HCT116 (cell line): ENCODE measurements around the gene SNRPA1. TPM values are rescaled to one million over a fixed set of nuclear protein-coding genes. Genes with fewer than 3 reads are reported as not detected.

Experiments used
- ATAC-seq: fragments of 200-7000 bp; cut with Tn5 transposase; 2 replicates; pipeline ENCODE4 v1.9.1; 2020; ENCODE audit warnings: mild to moderate bottlenecking, moderate library complexity
- BruUV-seq: library from RNA; stranded (reverse); fragments of 400-500 nt; replicated peaks from 2 replicates; lab custom pipeline; 2021; lab: Mats Ljungman, UMichigan
- CTCF ChIA-PET: fragments of 300-600 bp; sonication (Branson Sonifier 250); formaldehyde crosslinking; loops from one replicate; lab custom pipeline; 2021; ENCODE audit warnings: antibody characterized with exemption; lab: Charles Lee
- POLR2A ChIA-PET: fragments of 300-600, 350-600 bp; sonication (Branson Sonifier 250); formaldehyde crosslinking; loops from one replicate; lab custom pipeline; 2021; ENCODE audit warnings: antibody characterized with exemption; lab: Charles Lee
- RAD21 ChIA-PET, 2 experiments: fragments of 300-600 bp; sonication (Branson Sonifier 250); formaldehyde crosslinking; loops; one replicate each; lab custom pipeline; 2023; ENCODE audit warnings: low total read pairs in 2 of 2; ENCODE audit not compliant: uncharacterized antibody in 2 of 2, unreplicated experiment in 2 of 2, low non-redundant PET in 1 of 2; lab: Charles Lee
- DNase-seq: peaks from one replicate; pipeline ENCODE4 v3.0.0-alpha.2; 2010; ENCODE audit warnings: low read depth, low spot score
- H2AFZ ChIP-seq: fragments of 200-600 bp; shearing (Covaris generic), sonication (generic); 2 replicates; pipeline ENCODE4 v1.6.1; 2017; ENCODE audit warnings: low read depth, mixed run types, mixed read lengths, antibody characterized with exemption, low read length; ENCODE audit not compliant: poor library complexity, severe bottlenecking
- H3K27ac ChIP-seq: 2 replicates; pipeline ENCODE4 v1.5.1; 2012; ENCODE audit warnings: low read depth, low read length
- H3K27me3 ChIP-seq: fragments of 200-600 bp; sonication (generic); 2 replicates; pipeline ENCODE4 v1.6.1; 2016; ENCODE audit warnings: mixed run types, low read length, mixed read lengths; ENCODE audit not compliant: insufficient read depth
- H3K36me3 ChIP-seq, 2 experiments: fragments of 200-500 bp in 1 of 2; fragments of 200-600 bp in 1 of 2; sonication (Bioruptor generic) in 1 of 2; sonication (generic) in 1 of 2; 2 replicates each; pipeline versions ENCODE4 v1.5.1 to v1.6.1; 2014 to 2016; ENCODE audit warnings: low read length in 2 of 2, inconsistent platforms in 1 of 2, mixed read lengths in 1 of 2, mixed run types in 1 of 2; ENCODE audit not compliant: insufficient read depth in 2 of 2, control insufficient read depth in 1 of 2
- H3K4me1 ChIP-seq, 2 experiments: fragments of 200-600 bp in 1 of 2; sonication (generic) in 1 of 2; 2 replicates each; pipeline versions ENCODE4 v1.5.1 to v1.6.1; 2012 to 2017; ENCODE audit warnings: low read length in 2 of 2, inconsistent platforms in 1 of 2, mild to moderate bottlenecking in 1 of 2, mixed read lengths in 1 of 2, mixed run types in 1 of 2, moderate library complexity in 1 of 2; ENCODE audit not compliant: insufficient read depth in 2 of 2, control insufficient read depth in 1 of 2
- H3K4me2 ChIP-seq: fragments of 200-600 bp; sonication (generic); 2 replicates; pipeline ENCODE4 v1.6.1; 2017; ENCODE audit warnings: mixed run types, low read length, mixed read lengths
- H3K4me3 ChIP-seq, 2 experiments: fragments of 200-600 bp in 1 of 2; sonication (generic) in 1 of 2; replicated peaks in 1 of 2; 2 replicates each; pipeline ENCODE4 v1.5.1; 2011 to 2016; ENCODE audit warnings: low read length in 2 of 2, control low read depth in 1 of 2, low read depth in 1 of 2, mild to moderate bottlenecking in 1 of 2, mixed read lengths in 1 of 2, mixed run types in 1 of 2
- H3K79me2 ChIP-seq: fragments of 200-600 bp; sonication (generic); 2 replicates; pipeline ENCODE4 v1.6.1; 2017; ENCODE audit warnings: mild to moderate bottlenecking, mixed run types, low read length, moderate library complexity, mixed read lengths; ENCODE audit not compliant: insufficient read depth
- H3K9ac ChIP-seq: fragments of 200-600 bp; sonication (generic); 2 replicates; pipeline ENCODE4 v1.6.1; 2016; ENCODE audit warnings: low read length, mixed read lengths
- H3K9me2 ChIP-seq: fragments of 200-600 bp; sonication (generic), shearing (Covaris generic); 2 replicates; pipeline ENCODE4 v1.6.1; 2017; ENCODE audit warnings: mixed run types, mild to moderate bottlenecking, moderate library complexity; ENCODE audit not compliant: insufficient read depth
- H3K9me3 ChIP-seq, 2 experiments: fragments of 200-500 bp in 1 of 2; fragments of 200-600 bp in 1 of 2; sonication (Bioruptor generic) in 1 of 2; sonication (generic) in 1 of 2; 2 replicates each; pipeline ENCODE4 v1.6.1; 2014 to 2017; ENCODE audit warnings: low read length in 2 of 2, mixed read lengths in 2 of 2, inconsistent platforms in 1 of 2, low read depth in 1 of 2, mild to moderate bottlenecking in 1 of 2, mixed run types in 1 of 2, moderate library complexity in 1 of 2; ENCODE audit not compliant: control insufficient read depth in 1 of 2, insufficient read depth in 1 of 2
- H4K20me1 ChIP-seq: fragments of 200-600 bp; sonication (generic), shearing (Covaris generic); 2 replicates; pipeline ENCODE4 v1.6.1; 2017; ENCODE audit warnings: mixed run types, mild to moderate bottlenecking, moderate library complexity; ENCODE audit not compliant: insufficient read depth
- ATF3 ChIP-seq: IDR thresholded peaks from 2 replicates; pipeline ENCODE4 v1.6.1; 2012
- CBX3 ChIP-seq: IDR thresholded peaks from 2 replicates; pipeline ENCODE4 v1.6.1; 2012; ENCODE audit warnings: low read depth
- CEBPB ChIP-seq: IDR thresholded peaks from 2 replicates; pipeline ENCODE4 v1.6.1; 2012; ENCODE audit warnings: low read depth
- EGR1 ChIP-seq: IDR thresholded peaks from 2 replicates; pipeline ENCODE4 v1.6.1; 2012; ENCODE audit warnings: low read depth
- EZH2 ChIP-seq: fragments of 200-600 bp; sonication (generic); IDR thresholded peaks from 2 replicates; pipeline ENCODE4 v1.6.1; 2017; ENCODE audit warnings: antibody characterized with exemption, mixed run types
- FOSL1 ChIP-seq: IDR thresholded peaks from 2 replicates; pipeline ENCODE4 v1.6.1; 2012; ENCODE audit warnings: low read depth
- MAX ChIP-seq: IDR thresholded peaks from 2 replicates; pipeline ENCODE4 v1.6.1; 2012
- RAD21 ChIP-seq: IDR thresholded peaks from 2 replicates; pipeline ENCODE4 v1.6.1; 2012; ENCODE audit warnings: low read depth, mild to moderate bottlenecking
- SIN3A ChIP-seq: IDR thresholded peaks from 2 replicates; pipeline ENCODE4 v1.6.1; 2012; ENCODE audit warnings: low read depth
- SP1 ChIP-seq: IDR thresholded peaks from 2 replicates; pipeline ENCODE4 v1.6.1; 2012; ENCODE audit warnings: low read depth
- SRF ChIP-seq: IDR thresholded peaks from 2 replicates; pipeline ENCODE4 v1.6.1; 2012; ENCODE audit warnings: low read depth
- ZBTB33 ChIP-seq: IDR thresholded peaks from 2 replicates; pipeline ENCODE4 v1.6.1; 2011; ENCODE audit warnings: mild to moderate bottlenecking, low read length, moderate library complexity; ENCODE audit not compliant: insufficient replicate concordance; ENCODE audit errors: extremely low read depth
- ZFX ChIP-seq: fragments of 450-650 bp; IDR thresholded peaks from 2 replicates; pipeline ENCODE4 v1.6.1; 2017
- ZNF274 ChIP-seq: fragments of 200-500 bp; sonication (Bioruptor generic); IDR thresholded peaks from 2 replicates; pipeline ENCODE4 v1.6.1; 2014; ENCODE audit warnings: mild to moderate bottlenecking, low read depth, low read length, inconsistent platforms
- intact Hi-C: fragments of 100-400 bp; cut with micrococcal nuclease; formaldehyde crosslinking; loops from 2 replicates; pipeline ENCODE4 v1.10.0; 2022
- total RNA-seq: library from RNA; stranded (reverse); gene quantifications from one replicate; pipeline ENCODE4 v1.2.1, GENCODE V29; 2021; ENCODE audit not compliant: unreplicated experiment

The SNRPA1 gene
- total RNA-seq, 1 experiment from 2014 or later: 104 TPM

GRCh38 chr15:101233651-101234280 lies 61.3 kb downstream of the SNRPA1 start:
- ATAC-seq: no peak

More at GRCh38 chr15:101233651-101234280, 61.3 kb downstream of the SNRPA1 start:
- no TSS peak for BruUV-seq
- TF ChIP-seq CBX3 (no peak), ZFX (no peak), ZNF274 (no peak), SRF (no peak), EGR1 (no peak), ZBTB33 (no peak), CEBPB (no peak), MAX (no peak), RAD21 (no peak), FOSL1 (no peak), EZH2 (no peak), SIN3A (no peak), ATF3 (no peak), SP1 (no peak)
- intact Hi-C loops: no loop called here
- Histone ChIP-seq H4K20me1 (peaks cover 13% of the 10 kb centered on the region; the same call in 1 of the 2 replicates), H3K4me2 (no peak overlapping the region), H3K4me3 (no peak overlapping the region), H3K27ac (no peak overlapping the region), H3K9me2 (no peaks in the 10 kb centered on the region; the same call in 1 of the 2 replicates), H2AFZ (no peak overlapping the region), H3K9me3 (no peaks in the 10 kb centered on the region), H3K4me1 (no peaks in the 10 kb centered on the region), H3K27me3 (no peaks in the 10 kb centered on the region), H3K36me3 (peaks cover 10 to 12% of the 10 kb centered on the region in 2 experiments; a peak in 3 of 4 replicates), H3K79me2 (peaks cover 96% of the 10 kb centered on the region), H3K9ac (no peak overlapping the region)
- CTCF ChIA-PET: no interaction called here
- no peak for DNase-seq
- RAD21 ChIA-PET: no interaction called here
- POLR2A ChIA-PET: no interaction called here
